KMS-11 (cell line): ENCODE data around the gene FYB1.
A peak's percentile ranks its signal among the peaks of the same experiment; 100 is the strongest.

Experiments used
- H2AFZ ChIP-seq: fragments of 200-600 bp; sonication (generic); 2 replicates; pipeline ENCODE4 v1.6.1; 2016; ENCODE audit warnings: antibody characterized with exemption, mixed run types, low read depth
- H3K27ac ChIP-seq: fragments of 200-600 bp; sonication (generic); 2 replicates; pipeline ENCODE4 v1.6.1; 2016; ENCODE audit warnings: mild to moderate bottlenecking, mixed run types
- H3K27me3 ChIP-seq: fragments of 200-600 bp; sonication (generic); 2 replicates; pipeline ENCODE4 v1.6.1; 2017; ENCODE audit warnings: mild to moderate bottlenecking, low read depth, mixed run types, moderate library complexity; ENCODE audit not compliant: insufficient read depth
- H3K36me3 ChIP-seq: fragments of 200-600 bp; sonication (generic); 2 replicates; pipeline ENCODE4 v1.6.1; 2017; ENCODE audit warnings: mild to moderate bottlenecking, mixed run types; ENCODE audit not compliant: insufficient read depth
- H3K4me1 ChIP-seq: fragments of 200-600 bp; sonication (generic); 2 replicates; pipeline ENCODE4 v1.6.1; 2016; ENCODE audit warnings: mild to moderate bottlenecking, low read depth, mixed run types; ENCODE audit not compliant: poor library complexity, severe bottlenecking
- H3K4me2 ChIP-seq: fragments of 200-600 bp; sonication (generic); 2 replicates; pipeline ENCODE4 v1.7.0; 2016; ENCODE audit warnings: mild to moderate bottlenecking, mixed run types
- H3K4me3 ChIP-seq: fragments of 200-600 bp; sonication (generic); IDR thresholded peaks from 2 replicates; pipeline ENCODE4 v1.6.1; 2017; ENCODE audit warnings: low read depth, low read length, mixed read lengths; ENCODE audit not compliant: insufficient read depth
- H3K79me2 ChIP-seq: fragments of 200-600 bp; sonication (generic); 2 replicates; pipeline ENCODE4 v1.6.1; 2016; ENCODE audit warnings: low read depth, mixed run types; ENCODE audit not compliant: insufficient read depth
- H3K9ac ChIP-seq: fragments of 200-600 bp; sonication (generic); 2 replicates; pipeline ENCODE4 v1.6.1; 2016; ENCODE audit warnings: mild to moderate bottlenecking, mixed run types
- H4K20me1 ChIP-seq: fragments of 200-600 bp; sonication (generic); 2 replicates; pipeline ENCODE4 v1.6.1; 2016; ENCODE audit warnings: mild to moderate bottlenecking, mixed run types; ENCODE audit not compliant: insufficient read depth
- CTCF ChIP-seq: fragments of 200-600 bp; sonication (generic); conservative IDR thresholded peaks from 2 replicates; pipeline ENCODE4 v1.6.1; 2017; ENCODE audit warnings: low read depth, mild to moderate bottlenecking, antibody characterized with exemption, low read length, moderate library complexity, mixed read lengths

The FYB1 gene

GRCh38 chr5:39217365-39218281 is 1.7 kb downstream of the FYB1 start:
- Histone ChIP-seq H3K79me2 (no peaks in the 10 kb centered on the region), H2AFZ (no peak overlapping the region), H4K20me1 (no peaks in the 10 kb centered on the region), H3K4me1 (peaks cover 5% of the 10 kb centered on the region), H3K4me3 (no peak overlapping the region), H3K9ac (no peak overlapping the region), H3K36me3 (no peaks in the 10 kb centered on the region), H3K4me2 (no peak overlapping the region), H3K27ac (no peak overlapping the region), H3K27me3 (no peaks in the 10 kb centered on the region)
- TF ChIP-seq CTCF: peak; percentile 95

GRCh38 chr5:39216631-39217030 is 2.7 kb downstream of the FYB1 start:
- Histone ChIP-seq H3K27ac (no peak overlapping the region), H3K4me3 (no peak overlapping the region), H3K4me1 (peaks cover 5% of the 10 kb centered on the region), H2AFZ (no peak overlapping the region), H3K27me3 (no peaks in the 10 kb centered on the region), H3K36me3 (no peaks in the 10 kb centered on the region), H4K20me1 (no peaks in the 10 kb centered on the region), H3K4me2 (no peak overlapping the region), H3K9ac (no peak overlapping the region), H3K79me2 (no peaks in the 10 kb centered on the region)
- no peak for TF ChIP-seq CTCF

- no peak overlapping the region for H3K4me2 ChIP-seq
- H3K27me3 ChIP-seq: no peaks in the 10 kb centered on the region
- no peak overlapping the region for H3K9ac ChIP-seq
- TF ChIP-seq CTCF: no peak
- no peaks in the 10 kb centered on the region for H3K36me3 ChIP-seq
- H3K4me3 ChIP-seq: no peak overlapping the region
- H3K27ac ChIP-seq: no peak overlapping the region
- no peaks in the 10 kb centered on the region for H3K79me2 ChIP-seq
- no peaks in the 10 kb centered on the region for H4K20me1 ChIP-seq
- H3K4me1 ChIP-seq: peaks cover 5% of the 10 kb centered on the region
- H2AFZ ChIP-seq: no peak overlapping the region
These were observed 3.5 kb downstream of the FYB1 start for GRCh38 chr5:39215857-39216256.

DNA sequence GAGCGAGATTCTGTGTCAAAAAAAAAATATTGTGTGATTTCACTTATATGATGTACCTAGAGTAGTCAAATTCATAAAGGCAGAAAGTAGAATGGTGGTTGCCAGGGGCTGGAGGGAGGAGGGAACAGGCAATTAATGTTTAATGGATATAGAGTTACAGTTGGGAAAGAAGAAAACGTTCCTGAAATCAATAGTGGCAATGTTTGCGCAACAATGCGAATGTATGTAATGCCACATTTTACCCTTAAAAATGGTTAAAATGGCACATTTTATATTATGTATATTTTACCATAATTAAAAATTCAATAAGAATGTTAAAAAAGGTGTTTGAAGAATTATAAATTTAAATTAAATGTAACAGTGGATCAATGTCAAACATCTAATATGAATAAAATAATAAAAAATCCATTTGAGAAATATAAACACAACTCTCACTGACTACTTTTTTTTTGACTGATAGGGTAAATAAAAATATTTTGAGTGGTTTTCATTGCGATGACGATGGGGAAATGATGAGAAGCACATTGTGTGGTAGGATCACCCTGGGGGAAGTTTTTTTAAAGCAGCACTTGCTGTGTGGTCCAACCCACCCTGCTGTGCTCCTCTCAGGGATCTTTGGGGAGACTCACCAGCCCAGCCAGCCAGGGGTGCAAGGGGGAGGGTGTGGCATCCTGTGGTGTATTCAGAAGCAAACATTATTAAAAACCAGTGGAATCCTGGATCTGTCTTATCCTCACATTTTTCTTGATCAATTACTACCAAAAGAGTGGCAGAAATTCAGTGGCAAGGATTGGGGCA is 4.3 kb downstream of the FYB1 start:
- no peak overlapping the region for H3K4me3 ChIP-seq

More for the DNA sequence above, 4.3 kb downstream of the FYB1 start:
- H3K79me2 ChIP-seq: no peaks in the 10 kb centered on the region
- H3K36me3 ChIP-seq: no peaks in the 10 kb centered on the region
- H3K27ac ChIP-seq: no peak overlapping the region
- no peaks in the 10 kb centered on the region for H3K27me3 ChIP-seq
- H4K20me1 ChIP-seq: no peaks in the 10 kb centered on the region
- H3K4me1 ChIP-seq: peaks cover 5% of the 10 kb centered on the region
- H2AFZ ChIP-seq: no peak overlapping the region
- TF ChIP-seq CTCF: no peak
- H3K9ac ChIP-seq: no peak overlapping the region
- H3K4me2 ChIP-seq: no peak overlapping the region
